Hepatocyte (in vitro differentiated cells): ENCODE measurements around the gene SLC39A11.

Source experiments
- CTCF ChIP-seq: fragments of 200-600 bp; sonication (generic); IDR thresholded peaks from 2 replicates; pipeline ENCODE4 v1.5.1; 2016; ENCODE audit warnings: antibody characterized with exemption, mild to moderate bottlenecking; ENCODE audit not compliant: poor library complexity
- EZH2 ChIP-seq: fragments of 200-600 bp; sonication (generic); IDR thresholded peaks from 2 replicates; pipeline ENCODE4 v1.6.1; 2016; ENCODE audit warnings: antibody characterized with exemption, mild to moderate bottlenecking, borderline replicate concordance
- EZH2phosphoT487 ChIP-seq: fragments of 200-600 bp; sonication (generic); IDR thresholded peaks from one replicate; pipeline ENCODE4 v1.6.1; 2018; ENCODE audit warnings: antibody characterized with exemption, mild to moderate bottlenecking, low read depth, moderate library complexity; ENCODE audit not compliant: unreplicated experiment, severe bottlenecking

GRCh38 chr17:72825218-72825617 lies 267.3 kb downstream of the SLC39A11 start:
- TF ChIP-seq CTCF (no peak), EZH2 (no peak), EZH2phosphoT487 (no peak)
